Measurements from ENCODE around the gene FGGY.

GRCh38 chr1:59414406-59415133 lies 117.7 kb downstream of the FGGY start:
- no peak for TF ChIP-seq POLR2A (IDR thresholded peaks at IDR 0.05; ENCODE audit: extremely low read depth, insufficient read length)
- TF ChIP-seq CTCF (IDR thresholded peaks at IDR 0.05; ENCODE audit: low read depth, low read length): no peak
- no peak for TF ChIP-seq MYC (IDR thresholded peaks at IDR 0.05; ENCODE audit: low read depth, low read length)
